Stimulated activated CD4-positive, alpha-beta T cell treated with anti-CD3 and anti-CD28 coated beads, Interleukin-4, amount 100 ng/mL, for 1 hour (primary cell): ENCODE data around the gene KCNQ5.
"Not testable (repeated sequence)": the region's sequence is repeated elsewhere in the genome, so short reads cannot be mapped to it uniquely, and the experiment has no call there.

Experiments
- DNase-seq: peaks from one replicate; pipeline ENCODE4 v3.0.0-alpha.2; 2020

Gene KCNQ5

GRCh38 chr6:72857791-72858585 is 236.1 kb downstream of the KCNQ5 start:
- DNase-seq: no peak

DNA sequence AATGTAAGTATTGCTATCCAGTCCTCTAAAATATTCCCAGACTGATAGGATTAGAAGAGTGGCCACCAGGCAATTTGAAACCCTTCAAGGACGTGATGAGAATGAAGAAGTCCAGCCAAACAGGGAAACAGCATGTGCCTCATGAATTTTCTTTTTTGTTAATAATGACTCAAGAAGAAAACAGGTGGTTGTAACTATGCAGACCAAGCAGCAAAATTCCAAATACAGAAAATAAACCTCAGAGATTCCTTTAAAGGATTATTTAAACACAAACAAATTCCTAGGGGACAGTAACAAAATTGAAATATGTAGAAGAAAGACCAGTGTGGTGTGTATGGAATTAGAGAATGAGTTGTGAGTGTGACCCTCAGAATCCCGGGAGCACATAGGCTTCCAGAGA is 239.2 kb downstream of the KCNQ5 start:
- no peak for DNase-seq

GRCh38 chr6:72861935-72862432 is 240.1 kb downstream of the KCNQ5 start:
- DNase-seq: no peak

DNA sequence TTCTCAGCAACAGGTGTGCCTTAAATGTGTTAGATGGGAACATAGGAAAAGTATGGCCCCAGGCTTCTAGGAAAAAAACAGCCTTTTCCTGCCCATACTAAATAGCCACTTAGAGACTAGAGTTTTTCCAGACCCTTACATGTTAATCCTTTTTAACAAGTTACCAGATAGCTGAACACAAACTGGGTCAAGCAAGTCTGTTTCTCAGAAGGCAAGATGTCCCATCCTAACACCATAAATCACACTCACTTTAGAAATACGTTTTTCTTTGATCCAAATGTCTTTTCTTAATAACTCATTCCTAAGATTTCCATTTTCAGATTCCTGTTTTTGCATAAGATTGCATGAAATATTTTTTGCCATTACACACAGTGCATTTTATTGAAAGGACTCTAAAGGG is 241.3 kb downstream of the KCNQ5 start:
- no peak for DNase-seq

GRCh38 chr6:72864236-72864635 is 242.4 kb downstream of the KCNQ5 start:
- DNase-seq: no peak

DNA sequence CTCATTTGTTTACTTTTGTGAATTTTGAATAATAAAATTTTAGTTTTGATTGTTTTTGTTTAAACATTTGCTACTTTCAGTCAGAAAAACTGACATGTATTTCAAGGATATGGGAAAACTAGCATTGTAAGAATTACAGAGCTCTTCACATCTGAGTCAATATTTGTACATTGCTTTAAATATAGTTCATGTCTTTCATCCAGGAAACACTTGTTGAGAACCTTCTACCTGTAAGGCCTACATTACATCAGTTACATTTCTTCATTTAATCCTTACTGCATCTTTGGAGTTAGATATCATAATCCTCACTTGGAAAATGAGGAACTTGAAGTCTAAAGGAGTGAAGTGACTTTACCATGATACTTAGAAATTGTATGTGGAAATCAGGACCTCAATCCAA is 242.9 kb downstream of the KCNQ5 start:
- DNase-seq: no peak

DNA sequence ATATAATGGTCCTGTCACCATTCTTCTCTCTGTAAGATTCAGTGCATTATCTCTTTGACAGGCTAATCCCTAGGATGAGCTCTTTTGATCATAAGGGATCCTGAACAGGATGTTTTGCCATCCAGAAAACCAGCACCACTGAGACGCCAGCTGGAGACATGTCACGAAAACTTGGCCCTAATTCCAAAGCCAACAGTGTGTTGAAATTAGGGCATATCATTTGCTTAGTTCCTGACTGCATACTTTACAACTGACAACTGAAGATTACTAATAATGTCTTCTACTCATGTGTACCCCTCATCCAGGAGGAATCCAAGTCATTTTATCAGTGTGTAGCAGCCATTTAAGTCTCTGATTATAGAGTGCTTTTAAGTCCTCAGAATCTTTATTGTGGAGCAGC is 243.6 kb downstream of the KCNQ5 start:
- no peak for DNase-seq

DNA sequence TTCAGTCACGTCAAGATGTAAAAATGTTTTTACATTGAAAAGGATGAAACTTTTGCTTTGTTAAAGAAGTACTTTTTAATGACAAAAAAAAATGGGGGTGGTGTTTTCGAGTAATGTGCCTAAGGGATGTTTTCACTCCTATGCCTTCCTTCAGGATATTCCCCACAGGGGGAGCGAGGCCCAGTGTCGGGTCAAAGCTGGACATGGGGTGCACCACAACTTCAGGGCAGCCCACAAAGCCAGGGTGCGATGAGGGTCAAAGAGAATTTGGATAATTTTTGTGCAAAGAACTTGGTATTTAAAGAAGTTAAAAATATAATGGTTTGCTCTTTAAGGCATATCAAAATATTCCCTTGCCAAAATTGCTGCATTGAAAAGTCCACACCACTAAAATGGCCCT is 247.8 kb downstream of the KCNQ5 start:
- DNase-seq: no peak

GRCh38 chr6:72873433-72873832 is 251.6 kb downstream of the KCNQ5 start:
- DNase-seq: no peak

DNA sequence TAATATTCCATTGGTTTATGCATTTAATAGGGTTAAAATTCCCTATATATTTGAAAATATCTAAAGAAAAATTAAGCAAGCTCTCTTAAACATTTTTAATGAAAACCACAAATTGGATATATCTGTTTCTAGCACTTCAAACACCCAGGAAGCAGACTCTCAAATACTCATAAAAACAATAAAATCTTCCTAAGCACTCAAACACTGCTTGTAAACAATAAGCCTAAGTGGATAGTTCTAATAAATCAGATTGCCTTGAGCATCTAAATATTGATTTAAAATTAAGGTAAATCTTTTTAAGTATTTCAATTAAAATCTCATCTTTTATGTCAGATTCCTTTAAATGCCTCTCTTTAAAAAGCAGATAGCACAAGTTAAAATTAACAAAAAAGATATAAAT is 254.4 kb downstream of the KCNQ5 start:
- no peak for DNase-seq

DNA sequence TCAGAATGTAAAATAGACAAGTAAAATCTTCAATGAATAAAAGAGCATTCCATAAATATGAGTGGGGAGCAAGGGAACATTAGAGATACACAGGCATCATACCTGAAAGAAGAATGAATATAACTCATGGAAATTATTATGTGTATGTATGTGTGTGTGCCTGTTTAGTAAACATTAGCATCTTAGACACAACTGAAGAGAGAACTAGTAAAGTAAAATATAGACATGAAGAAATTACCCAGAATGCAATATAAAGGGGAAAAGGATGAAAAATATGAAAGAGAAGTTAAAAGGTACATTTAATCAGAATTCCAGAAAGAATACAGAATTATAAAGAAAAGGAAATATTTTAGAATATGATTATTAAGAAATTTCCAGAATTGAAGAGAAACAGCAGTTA is 264.3 kb downstream of the KCNQ5 start:
- DNase-seq: no peak

DNA sequence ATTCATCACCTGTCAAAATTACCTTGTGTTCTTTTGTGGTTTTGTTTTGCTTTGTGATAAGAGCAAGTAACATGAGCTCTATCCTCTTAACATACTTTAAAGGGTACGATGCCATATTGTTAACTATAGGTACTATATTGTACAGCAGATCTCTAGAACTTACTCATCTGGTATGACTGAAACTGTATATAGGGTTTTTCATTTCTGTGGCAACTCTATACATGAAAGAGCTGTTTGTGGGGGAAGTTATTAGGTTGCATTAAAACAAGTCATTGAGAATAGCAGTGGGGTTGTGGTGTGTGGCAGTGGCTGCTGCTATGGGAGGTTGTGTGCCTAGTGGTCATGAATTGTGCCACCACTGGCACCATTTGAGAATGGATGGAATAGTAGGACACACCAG is 268.4 kb downstream of the KCNQ5 start:
- DNase-seq: no peak

DNA sequence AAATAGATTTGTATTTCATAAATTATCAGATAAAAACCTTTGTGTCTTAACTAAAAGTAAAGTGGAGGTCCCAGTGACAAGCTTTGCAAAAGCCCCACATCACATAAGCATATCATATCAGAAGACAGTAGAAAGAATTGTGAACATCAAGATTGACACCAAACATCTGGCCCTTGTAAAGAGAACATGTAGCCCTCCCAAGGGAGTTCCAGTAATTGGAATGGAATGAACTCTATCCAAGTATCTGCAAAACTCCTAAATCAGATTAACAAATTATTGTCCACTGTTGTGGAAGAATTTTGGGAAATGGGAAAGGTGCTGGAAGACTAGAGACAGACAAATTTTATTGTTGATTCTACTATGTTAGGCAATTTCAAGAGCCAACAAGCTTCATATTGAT is 268.8 kb downstream of the KCNQ5 start:
- no peak for DNase-seq

GRCh38 chr6:72892901-72893300 is 271.0 kb downstream of the KCNQ5 start:
- no peak for DNase-seq

DNA sequence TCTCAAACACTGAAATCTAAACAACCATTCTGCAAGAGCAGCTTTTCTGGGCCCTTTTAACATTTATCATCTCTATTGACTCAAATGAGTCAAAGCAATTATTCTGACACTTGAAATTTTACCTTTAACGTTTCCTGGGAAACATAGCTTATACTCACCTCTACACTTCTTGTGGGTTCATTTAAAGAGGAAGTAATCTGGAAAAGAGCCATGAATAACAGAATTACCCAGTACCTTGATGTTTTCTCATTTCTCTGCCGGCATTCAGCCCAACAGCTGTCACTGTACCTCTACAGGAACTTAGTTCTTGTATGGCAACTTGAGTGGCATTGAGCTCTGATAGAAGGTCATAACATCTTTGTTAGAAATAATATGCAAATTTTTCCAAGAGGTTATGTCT is 272.2 kb downstream of the KCNQ5 start:
- DNase-seq: no peak

DNA sequence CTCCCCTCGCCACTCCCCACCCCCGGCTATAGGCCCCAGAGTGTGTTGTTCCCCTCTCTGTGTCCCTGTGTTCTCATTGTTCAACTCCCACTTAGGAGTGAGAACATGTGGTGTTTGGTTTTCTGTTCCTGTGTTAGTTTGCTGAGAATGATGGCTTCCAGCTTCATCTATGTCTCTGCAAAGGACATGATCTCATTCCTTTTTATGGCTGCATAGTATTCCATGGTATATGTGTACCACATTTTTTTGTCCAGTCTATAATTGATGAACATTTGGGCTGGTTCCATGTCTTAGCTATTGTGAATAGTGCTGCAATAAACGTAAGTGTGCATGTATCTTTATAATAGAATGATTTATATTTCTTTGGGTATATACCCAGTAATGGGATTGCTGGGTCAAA is 276.4 kb downstream of the KCNQ5 start:
- not testable (repeated sequence) for DNase-seq

DNA sequence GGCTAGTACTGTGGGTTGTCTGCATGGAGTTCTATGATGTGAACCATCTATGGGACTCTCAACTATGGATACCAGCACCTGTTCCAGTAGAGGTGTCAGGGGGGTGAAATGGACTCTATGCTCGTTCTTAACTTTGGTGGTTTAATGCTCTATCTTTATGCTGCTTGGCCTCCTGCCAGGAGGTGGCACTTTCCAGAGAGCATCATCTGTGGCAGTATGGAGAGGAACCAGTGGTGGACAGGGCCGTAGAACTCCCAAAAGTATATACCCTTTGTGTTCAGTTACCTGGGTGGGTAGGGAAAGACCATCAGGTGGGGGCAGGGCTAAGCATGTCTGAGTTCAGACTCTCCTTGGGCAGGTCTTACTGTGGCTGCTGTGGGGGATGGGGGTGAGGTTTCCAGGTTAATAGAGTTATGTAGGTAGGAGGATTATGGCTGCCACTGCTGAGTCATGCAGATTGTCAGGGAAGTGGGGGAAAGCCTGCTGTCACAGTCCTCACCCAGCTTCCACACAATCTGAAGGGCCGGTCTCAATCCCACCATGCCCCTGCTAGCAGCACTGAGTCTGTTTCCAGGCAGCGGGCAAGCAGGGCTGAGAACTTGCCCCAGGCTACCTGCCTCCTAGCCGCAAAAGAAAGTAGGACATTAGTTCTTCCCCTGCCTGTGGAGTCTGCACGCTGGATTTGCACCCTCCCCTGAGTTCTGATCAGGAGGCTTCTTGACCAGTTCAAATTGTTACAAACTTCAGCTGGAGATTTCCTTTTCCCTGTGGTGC is 284.0 kb downstream of the KCNQ5 start:
- DNase-seq: no peak

- no peak for DNase-seq
Measured at GRCh38 chr6:72911463-72912155, 289.7 kb downstream of the KCNQ5 start.

- DNase-seq: no peak
Measured at GRCh38 chr6:72913797-72914196, 291.9 kb downstream of the KCNQ5 start.

DNA sequence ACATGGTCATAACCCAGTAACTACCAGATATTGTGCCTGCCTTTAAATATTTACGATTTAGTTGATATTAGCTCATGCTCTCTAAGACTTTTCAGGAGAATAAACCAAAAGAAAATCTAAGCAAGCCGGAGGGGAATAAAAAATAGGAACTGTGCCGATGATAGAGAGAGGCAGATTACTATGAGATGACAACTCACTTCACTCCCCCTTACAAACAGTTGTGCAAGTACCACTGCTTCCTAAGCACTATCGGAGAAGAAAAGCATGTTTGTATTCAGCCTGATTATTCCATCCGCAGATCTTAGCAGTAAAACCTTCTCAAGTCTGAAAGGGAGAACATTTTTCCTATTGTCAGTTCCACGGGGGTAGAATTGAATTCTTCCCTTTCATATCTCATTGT is 294.4 kb downstream of the KCNQ5 start:
- DNase-seq: no peak

DNA sequence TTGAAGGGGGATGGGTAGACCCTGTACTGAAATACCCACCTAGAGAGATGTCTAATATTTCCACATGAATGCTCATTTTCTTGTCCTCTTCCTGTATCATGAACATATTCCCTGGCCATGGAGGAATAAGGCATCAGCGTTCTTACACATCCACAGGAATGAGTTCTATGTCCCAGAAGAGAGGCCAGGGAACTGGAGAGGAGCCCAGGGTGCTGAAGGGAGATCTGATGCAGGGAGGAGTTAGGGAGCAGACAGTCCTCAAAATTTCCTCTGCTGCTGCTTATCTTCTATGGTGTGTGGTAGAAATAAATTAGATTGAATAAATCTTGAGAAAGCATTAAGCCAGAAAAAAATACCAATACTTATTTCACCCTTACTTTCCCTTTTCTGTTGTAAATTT is 295.0 kb downstream of the KCNQ5 start:
- no peak for DNase-seq

GRCh38 chr6:72922401-72922800 is 300.5 kb downstream of the KCNQ5 start:
- DNase-seq: no peak

DNA sequence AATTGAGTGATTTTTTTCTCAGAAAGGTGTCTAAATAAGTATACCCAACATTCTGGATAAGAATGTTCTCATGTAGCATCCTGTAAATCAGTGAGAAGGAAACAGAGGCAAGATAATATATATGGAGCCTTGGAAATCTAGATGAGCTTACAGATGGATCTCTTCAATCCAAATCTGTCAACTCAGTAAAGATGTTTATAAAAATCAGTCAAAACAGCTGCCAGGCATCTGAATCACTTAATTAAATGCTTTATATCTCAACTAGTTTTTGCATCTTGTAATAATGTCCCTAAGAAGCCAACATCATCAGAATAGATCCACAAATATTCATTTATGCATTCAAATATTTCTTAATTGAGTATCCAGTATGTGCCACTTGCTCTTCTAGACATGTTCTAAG is 303.3 kb downstream of the KCNQ5 start:
- DNase-seq: no peak
